Lower leg skin (tissue), 4 donors: ENCODE measurements around the gene CMIP. TPM values are rescaled to one million over a fixed set of nuclear protein-coding genes. Genes with fewer than 3 reads are reported as not detected.

Experiments used
- DNase-seq, 2 donors: peaks; one replicate each; pipeline ENCODE4 v3.0.0-alpha.2; 2019; ENCODE audit warnings: low spot score in 2 of 2
- H3K4me3 ChIP-seq: fragments of 200-600 bp; sonication (generic); 2 replicates; pipeline ENCODE4 v1.5.1; 2017; ENCODE audit warnings: mild to moderate bottlenecking, low read depth; ENCODE audit not compliant: poor library complexity, severe bottlenecking
- POLR2A ChIP-seq, 2 donors: fragments of 450-650 bp; IDR thresholded peaks; one replicate each; pipeline ENCODE4 v1.6.1; 2016 to 2017; ENCODE audit warnings: antibody characterized with exemption in 2 of 2, mild to moderate bottlenecking in 1 of 2, moderate library complexity in 1 of 2
- WGBS, 2 donors: methylation state at CpG; one replicate each; pipeline ENCODE4 v1.1.5; 2018; 5-methylcytosine and 5-hydroxymethylcytosine counted together
- intact Hi-C: fragments of 100-400 bp; cut with DNase I; formaldehyde crosslinking; loops from one replicate; pipeline ENCODE4 v1.15.0; 2023; ENCODE audit warnings: low total_unique reads
- total RNA-seq, 4 donors: library from RNA; depleted of rRNA; stranded (reverse); fragments of >200 nt; gene quantifications; one replicate each; pipeline ENCODE4 v1.1.0, GENCODE V29; 2016
- TF ChIP-seq, protein P1 (sequence below), 3 donors: fragments of 450-650 bp; IDR thresholded peaks; one replicate each; pipeline ENCODE4 v1.5.1; 2016; ENCODE audit warnings: antibody characterized with exemption in 3 of 3, mild to moderate bottlenecking in 3 of 3, moderate library complexity in 2 of 3

Gene CMIP
- total RNA-seq, 4 donors from 2014 or later = 53.7 to 115 (median 77.4) TPM

DNA sequence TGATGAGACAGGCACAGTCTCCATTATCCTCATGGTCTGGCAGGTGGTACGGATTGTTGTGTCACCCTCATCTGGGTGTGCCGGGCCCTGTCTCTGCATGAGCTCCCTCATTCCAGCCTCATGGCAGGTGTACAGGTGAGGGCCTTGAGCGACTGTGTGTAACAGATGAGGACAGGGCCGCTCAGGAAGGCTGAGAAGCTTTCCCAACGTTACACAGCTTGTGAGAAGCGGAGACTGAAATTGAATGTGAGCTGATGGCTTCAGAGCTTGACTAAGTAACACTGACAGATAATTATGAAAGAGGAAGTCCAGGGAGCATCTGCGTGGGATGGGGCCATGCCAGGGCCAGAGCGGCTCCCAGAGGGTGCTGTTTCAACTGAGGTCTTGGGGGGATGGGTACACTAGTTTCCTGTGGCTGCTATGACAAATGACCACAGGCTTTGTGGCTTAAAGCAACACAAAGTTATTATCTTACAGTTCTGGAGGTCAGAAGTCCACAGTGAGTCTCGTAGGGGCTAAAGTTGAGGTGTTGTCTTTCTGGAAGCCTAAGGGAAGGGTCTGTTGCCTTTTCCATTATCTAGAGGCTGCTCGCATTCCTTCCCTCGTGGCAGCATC, 36.7 kb downstream of the CMIP start:
- no peak overlapping the region for H3K4me3 ChIP-seq
- 78 to 81% methylated on average over 11 of the region's 11 CpGs for WGBS, 2 donors
- TF ChIP-seq, protein P1, sequence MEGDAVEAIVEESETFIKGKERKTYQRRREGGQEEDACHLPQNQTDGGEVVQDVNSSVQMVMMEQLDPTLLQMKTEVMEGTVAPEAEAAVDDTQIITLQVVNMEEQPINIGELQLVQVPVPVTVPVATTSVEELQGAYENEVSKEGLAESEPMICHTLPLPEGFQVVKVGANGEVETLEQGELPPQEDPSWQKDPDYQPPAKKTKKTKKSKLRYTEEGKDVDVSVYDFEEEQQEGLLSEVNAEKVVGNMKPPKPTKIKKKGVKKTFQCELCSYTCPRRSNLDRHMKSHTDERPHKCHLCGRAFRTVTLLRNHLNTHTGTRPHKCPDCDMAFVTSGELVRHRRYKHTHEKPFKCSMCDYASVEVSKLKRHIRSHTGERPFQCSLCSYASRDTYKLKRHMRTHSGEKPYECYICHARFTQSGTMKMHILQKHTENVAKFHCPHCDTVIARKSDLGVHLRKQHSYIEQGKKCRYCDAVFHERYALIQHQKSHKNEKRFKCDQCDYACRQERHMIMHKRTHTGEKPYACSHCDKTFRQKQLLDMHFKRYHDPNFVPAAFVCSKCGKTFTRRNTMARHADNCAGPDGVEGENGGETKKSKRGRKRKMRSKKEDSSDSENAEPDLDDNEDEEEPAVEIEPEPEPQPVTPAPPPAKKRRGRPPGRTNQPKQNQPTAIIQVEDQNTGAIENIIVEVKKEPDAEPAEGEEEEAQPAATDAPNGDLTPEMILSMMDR (IDR thresholded peaks at IDR 0.05) = no peak
- no peak for TF ChIP-seq POLR2A (IDR thresholded peaks at IDR 0.05)
- intact Hi-C loops = no loop called here
- peak in 1 of 2 donors; percentile 64 for DNase-seq

DNA sequence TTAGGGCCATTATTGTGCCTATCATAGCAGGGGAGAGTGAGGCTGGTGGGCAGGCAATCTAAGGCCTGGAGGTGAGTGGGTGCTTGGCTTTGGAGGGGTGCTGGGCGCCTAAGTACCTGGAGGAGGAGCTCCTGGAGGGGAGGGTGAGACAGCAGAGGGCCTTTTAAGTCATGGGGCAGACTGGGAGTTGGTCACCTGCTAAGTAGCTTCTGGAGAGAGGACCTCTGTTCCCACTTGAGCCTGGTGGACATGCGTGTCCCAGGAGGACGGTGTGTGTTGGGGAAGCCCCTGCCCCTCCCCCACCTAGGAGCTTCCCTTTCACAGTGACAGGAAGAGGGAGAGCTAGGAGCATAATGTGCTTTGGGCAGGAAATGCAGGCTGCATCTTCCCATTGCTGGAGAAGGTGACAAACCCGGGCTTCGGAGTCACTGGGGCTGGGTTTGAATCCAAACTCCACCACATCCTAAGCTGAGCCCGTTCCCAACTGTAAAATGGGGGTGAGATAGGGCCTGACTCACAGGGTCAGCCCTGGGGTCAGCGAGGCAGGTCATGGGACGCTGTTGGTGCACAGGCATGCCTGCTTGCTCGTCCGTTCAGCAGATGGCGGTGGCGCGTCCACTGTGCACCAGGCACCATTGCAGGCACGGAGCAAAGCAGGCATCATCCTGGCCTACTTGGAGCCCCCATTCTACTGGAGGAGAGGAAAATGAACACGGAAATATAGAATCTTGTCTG, 37.9 kb downstream of the CMIP start:
- H3K4me3 ChIP-seq = no peak overlapping the region
- TF ChIP-seq, protein P1 (IDR thresholded peaks at IDR 0.05) = no peak
- no peak for TF ChIP-seq POLR2A (IDR thresholded peaks at IDR 0.05)
- intact Hi-C loops = no loop called here
- WGBS, 2 donors = 92 to 94% methylated on average over 15 of the region's 15 CpGs
- no peak for DNase-seq

DNA sequence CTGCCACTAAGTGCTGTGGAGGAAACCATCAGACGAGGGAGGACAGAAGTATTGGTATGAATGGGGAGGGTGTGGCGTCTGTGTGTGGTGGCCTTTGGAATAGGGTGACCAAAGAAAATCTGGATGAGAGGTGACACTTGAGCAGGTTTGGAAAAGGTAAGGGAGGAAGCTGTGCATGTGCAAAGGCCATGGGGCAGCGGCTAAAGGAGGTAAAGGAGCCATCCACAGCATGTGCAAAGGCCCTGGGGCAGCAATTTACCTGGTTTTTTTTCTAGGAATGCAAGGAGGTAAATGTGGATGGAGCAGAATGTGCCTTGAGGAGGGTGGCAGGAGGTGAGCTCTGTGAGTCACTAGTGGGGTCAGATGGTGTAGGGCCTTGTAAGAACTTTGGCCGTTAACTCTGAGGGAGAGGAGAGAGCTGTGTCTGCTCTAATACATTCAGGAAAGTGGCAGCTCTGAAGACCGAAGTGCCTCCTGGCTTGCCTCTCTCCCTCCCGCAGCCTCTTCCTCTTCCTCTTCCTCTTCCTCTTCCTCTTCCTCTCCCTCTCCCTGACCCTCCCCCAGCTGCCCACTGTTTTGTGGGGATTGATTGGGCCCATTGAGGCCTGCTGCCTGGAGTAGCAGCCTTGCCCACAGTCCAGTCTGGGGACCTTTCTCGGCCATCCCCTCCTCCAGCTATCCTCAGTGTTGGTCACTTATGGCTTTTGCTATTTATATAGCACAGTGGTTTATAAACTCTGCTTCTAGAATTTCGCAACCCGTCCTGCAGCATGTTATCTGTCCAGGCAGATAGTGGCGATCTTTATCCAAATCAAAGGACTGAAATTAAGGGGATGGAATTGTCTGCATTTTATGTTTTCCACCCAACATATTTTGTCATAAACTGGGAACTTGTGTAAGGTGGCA, 38.7 kb downstream of the CMIP start:
- intact Hi-C loops = no loop called here
- WGBS, 2 donors = 82 to 83% methylated on average over 10 of the region's 10 CpGs

DNA sequence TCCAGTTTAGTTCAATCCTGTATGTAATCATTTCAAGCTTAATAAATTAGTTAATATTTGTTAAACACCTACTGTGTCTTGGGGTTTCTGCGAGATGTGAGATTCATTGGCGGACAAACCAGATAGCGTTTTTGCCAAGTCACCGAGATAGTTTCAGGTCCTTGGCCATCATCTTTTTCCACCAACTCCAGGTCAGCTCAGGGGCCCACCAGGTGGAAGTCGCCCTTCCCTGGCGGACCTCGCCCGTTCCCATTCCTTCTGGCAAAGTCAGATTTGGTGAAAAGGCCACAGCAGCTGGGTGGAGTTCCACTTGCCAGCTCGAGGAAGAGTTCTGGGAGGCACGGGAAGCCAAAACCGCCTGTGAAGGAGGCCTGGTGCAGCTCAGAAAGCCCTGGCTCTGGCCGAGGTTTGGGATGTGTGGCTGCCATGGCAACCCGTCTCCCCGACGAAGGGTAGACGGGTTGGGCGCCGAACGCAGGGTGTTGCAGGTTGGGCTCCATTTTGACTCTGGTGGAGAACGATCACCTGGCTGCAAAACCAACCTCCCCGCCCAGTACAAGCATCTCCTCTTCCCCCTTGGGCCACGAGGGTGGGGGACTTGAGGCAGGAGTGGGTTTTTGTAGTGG, 39.5 kb downstream of the CMIP start:
- no peak overlapping the region for H3K4me3 ChIP-seq
- WGBS, 2 donors = 81 to 90% methylated on average over 22 of the region's 22 CpGs

More for the DNA sequence above, 38.7 kb downstream of the CMIP start:
- no peak for TF ChIP-seq POLR2A (IDR thresholded peaks at IDR 0.05)
- TF ChIP-seq, protein P1 (IDR thresholded peaks at IDR 0.05) = no peak
- H3K4me3 ChIP-seq = no peak overlapping the region
- DNase-seq = no peak

More for the DNA sequence above, 39.5 kb downstream of the CMIP start:
- intact Hi-C loops = no loop called here
- TF ChIP-seq, protein P1 (IDR thresholded peaks at IDR 0.05) = no peak
- TF ChIP-seq POLR2A (IDR thresholded peaks at IDR 0.05) = no peak
- no peak for DNase-seq
